H9 (cell line): Measurements from ENCODE around the gene COLEC12. TPM values are rescaled to one million over a fixed set of nuclear protein-coding genes. Genes with fewer than 3 reads are reported as not detected.

ENCODE experiments used
- DNase-seq: peaks from one replicate; pipeline ENCODE4 v3.0.0-alpha.2; 2017
- H2AFZ ChIP-seq: one replicate; pipeline ENCODE4 v1.6.1; 2013; ENCODE audit warnings: mild to moderate bottlenecking, low read length, control low read depth, moderate library complexity
- H2AK5ac ChIP-seq: 2 replicates; pipeline ENCODE4 v1.6.1; 2013; ENCODE audit warnings: low read length, control low read depth, mixed read lengths; ENCODE audit not compliant: insufficient read length
- H2BK120ac ChIP-seq: one replicate; pipeline ENCODE4 v1.6.1; 2013; ENCODE audit warnings: low read depth, mild to moderate bottlenecking, low read length, control low read depth, inconsistent platforms; ENCODE audit not compliant: poor library complexity, severe bottlenecking
- H2BK12ac ChIP-seq: 2 replicates; pipeline ENCODE4 v1.6.1; 2013; ENCODE audit warnings: low read length, control low read depth, mixed read lengths, low read depth; ENCODE audit not compliant: insufficient read length
- H2BK15ac ChIP-seq: 2 replicates; pipeline ENCODE4 v1.6.1; 2013; ENCODE audit warnings: low read depth, low read length, control low read depth
- H2BK20ac ChIP-seq: one replicate; pipeline ENCODE4 v1.6.1; 2013; ENCODE audit warnings: low read depth, mild to moderate bottlenecking, low read length, control low read depth, inconsistent platforms; ENCODE audit not compliant: poor library complexity, severe bottlenecking
- H2BK5ac ChIP-seq: 2 replicates; pipeline ENCODE4 v1.6.1; 2013; ENCODE audit warnings: low read length, control low read depth, mixed read lengths; ENCODE audit not compliant: insufficient read length
- H3K14ac ChIP-seq: 2 replicates; pipeline ENCODE4 v1.6.1; 2013; ENCODE audit warnings: low read length, control low read depth; ENCODE audit not compliant: insufficient read depth
- H3K18ac ChIP-seq: 2 replicates; pipeline ENCODE4 v1.6.1; 2013; ENCODE audit warnings: low read depth, mild to moderate bottlenecking, mixed read lengths, low read length, control low read depth; ENCODE audit not compliant: insufficient read length
- H3K23ac ChIP-seq: 2 replicates; pipeline ENCODE4 v1.6.1; 2013; ENCODE audit warnings: low read length, control low read depth, mixed read lengths, low read depth; ENCODE audit not compliant: insufficient read length
- H3K23me2 ChIP-seq: 2 replicates; pipeline ENCODE4 v1.6.1; 2013; ENCODE audit warnings: low read depth, mild to moderate bottlenecking, mixed read lengths, low read length, control low read depth; ENCODE audit not compliant: insufficient read length, poor library complexity, severe bottlenecking
- H3K27ac ChIP-seq: 2 replicates; pipeline ENCODE4 v1.5.1; 2013; ENCODE audit warnings: low read length, control low read depth, mixed read lengths, low read depth; ENCODE audit not compliant: insufficient read length
- H3K27me3 ChIP-seq: 2 replicates; pipeline ENCODE4 v1.6.1; 2013; ENCODE audit warnings: low read length, control low read depth, inconsistent platforms; ENCODE audit not compliant: insufficient read depth
- H3K4ac ChIP-seq: 2 replicates; pipeline ENCODE4 v1.6.1; 2013; ENCODE audit warnings: low read depth, mild to moderate bottlenecking, control low read depth, inconsistent platforms, low read length, moderate library complexity
- H3K4me1 ChIP-seq: 2 replicates; pipeline ENCODE4 v1.6.1; 2013; ENCODE audit warnings: low read length, control low read depth, inconsistent platforms; ENCODE audit not compliant: insufficient read depth
- H3K4me2 ChIP-seq: 2 replicates; pipeline ENCODE4 v1.6.1; 2013; ENCODE audit warnings: low read length, control low read depth, mixed read lengths; ENCODE audit not compliant: insufficient read length, insufficient read depth
- H3K56ac ChIP-seq: 2 replicates; pipeline ENCODE4 v1.6.1; 2013; ENCODE audit warnings: low read depth, mild to moderate bottlenecking, mixed read lengths, low read length, control low read depth; ENCODE audit not compliant: insufficient read length
- H3K79me1 ChIP-seq: 2 replicates; pipeline ENCODE4 v1.6.1; 2013; ENCODE audit warnings: low read depth, mild to moderate bottlenecking, moderate library complexity, low read length, control low read depth, inconsistent platforms; ENCODE audit not compliant: insufficient read depth, poor library complexity, severe bottlenecking
- H3K79me2 ChIP-seq: 2 replicates; pipeline ENCODE4 v1.6.1; 2013; ENCODE audit warnings: low read length, control low read depth, inconsistent platforms; ENCODE audit not compliant: insufficient read depth
- H3K9ac ChIP-seq: 2 replicates; pipeline ENCODE4 v1.6.1; 2013; ENCODE audit warnings: low read length, control low read depth, mixed read lengths; ENCODE audit not compliant: insufficient read length; ENCODE audit errors: extremely low read depth
- H3K9me3 ChIP-seq: one replicate; pipeline ENCODE4 v1.6.1; 2013; ENCODE audit warnings: low read depth, low read length, inconsistent platforms; ENCODE audit not compliant: control insufficient read depth
- H3T11ph ChIP-seq: one replicate; pipeline ENCODE4 v1.6.1; 2013; ENCODE audit warnings: mild to moderate bottlenecking, low read length, control low read depth, inconsistent platforms
- H4K20me1 ChIP-seq: one replicate; pipeline ENCODE4 v1.6.1; 2013; ENCODE audit not compliant: control insufficient read depth, insufficient read length, insufficient read depth
- H4K5ac ChIP-seq: 2 replicates; pipeline ENCODE4 v1.6.1; 2013; ENCODE audit warnings: low read depth, mild to moderate bottlenecking, mixed read lengths, low read length, control low read depth; ENCODE audit not compliant: insufficient read length
- H4K8ac ChIP-seq: replicated peaks from 2 replicates; pipeline ENCODE4 v1.6.1; 2013; ENCODE audit warnings: low read length, control low read depth, mixed read lengths, low read depth; ENCODE audit not compliant: insufficient read length
- H4K91ac ChIP-seq: 2 replicates; pipeline ENCODE4 v1.6.1; 2013; ENCODE audit warnings: low read depth, mild to moderate bottlenecking, moderate library complexity, mixed read lengths, low read length, control low read depth; ENCODE audit not compliant: insufficient read length
- H3K27ac Mint-ChIP-seq, 3 experiments: 2 replicates in 2 of 3; 3 replicates in 1 of 3; pipeline ENCODE4 v1.8.0; 2020 to 2021; ENCODE audit warnings: mixed read lengths in 3 of 3, mild to moderate bottlenecking in 1 of 3, moderate library complexity in 1 of 3
- H3K27me3 Mint-ChIP-seq: 2 replicates; pipeline ENCODE4 v1.8.0; 2021; ENCODE audit warnings: low read depth, mild to moderate bottlenecking, moderate library complexity, mixed read lengths
- H3K36me3 Mint-ChIP-seq, 3 experiments: 2 replicates in 2 of 3; 3 replicates in 1 of 3; pipeline ENCODE4 v1.8.0; 2020 to 2021; ENCODE audit warnings: low read depth in 3 of 3, mixed read lengths in 3 of 3; ENCODE audit not compliant: insufficient read depth in 1 of 3
- H3K4me1 Mint-ChIP-seq, 2 experiments: 2 replicates each; pipeline ENCODE4 v1.8.0; 2020; ENCODE audit warnings: mixed read lengths in 2 of 2
- H3K4me3 Mint-ChIP-seq, 2 experiments: 2 replicates in 1 of 2; 3 replicates in 1 of 2; pipeline ENCODE4 v1.8.0; 2020 to 2021; ENCODE audit warnings: mild to moderate bottlenecking in 2 of 2, mixed read lengths in 2 of 2, moderate library complexity in 1 of 2
- H3K9me3 Mint-ChIP-seq, 2 experiments: 2 replicates in 1 of 2; 3 replicates in 1 of 2; pipeline ENCODE4 v1.8.0; 2020; ENCODE audit warnings: mild to moderate bottlenecking in 2 of 2, mixed read lengths in 2 of 2, moderate library complexity in 1 of 2
- CTCF ChIP-seq: fragments of 200-600 bp; sonication (generic); conservative IDR thresholded peaks from 3 replicates; pipeline ENCODE4 v1.8.0; 2021; ENCODE audit warnings: antibody characterized with exemption, mild to moderate bottlenecking
- whole genome bisulfite sequencing: extraction: QIAGEN DNeasy Blood & Tissue Kit; methylation state at CpG from one replicate; pipeline ENCODE4 v1.1.7; 2013; ENCODE audit warnings: missing lambda C conversion rate, low lambda C conversion rate, mixed read lengths; ENCODE audit not compliant: insufficient read length; ENCODE audit errors: extremely low coverage; 5-methylcytosine and 5-hydroxymethylcytosine counted together
- total RNA-seq: library from RNA; stranded (reverse); gene quantifications from 2 replicates; pipeline ENCODE4 v1.2.1, GENCODE V29; 2021

COLEC12 gene
- total RNA-seq, 1 experiment from 2014 or later = 0.70 TPM

- no peak overlapping the region for H3K9ac ChIP-seq
- no peaks in the 10 kb centered on the region for H3K79me2 ChIP-seq
- H2BK20ac ChIP-seq = no peak overlapping the region
- no peak overlapping the region for H3K18ac ChIP-seq
- no peak overlapping the region for H4K91ac ChIP-seq
- H3K27me3 ChIP-seq = no peaks in the 10 kb centered on the region
- Mint-ChIP-seq H3K27me3 (peaks cover 2% of the 10 kb centered on the region; the same call in 1 of the 2 replicates), H3K36me3 (peaks cover 0 to 11% (median 3%) of the 10 kb centered on the region in 3 experiments; a peak in 5 of 7 replicates), H3K9me3 (peaks cover 11 to 12% of the 10 kb centered on the region in 2 experiments), H3K4me3 (no peak overlapping the region), H3K4me1 (peaks cover 6 to 15% of the 10 kb centered on the region in 2 experiments), H3K27ac (no peak overlapping the region)
- H4K8ac ChIP-seq = no peak overlapping the region
- no peak overlapping the region for H3K14ac ChIP-seq
- no peak overlapping the region for H3K23ac ChIP-seq
- no peak overlapping the region for H3T11ph ChIP-seq
- H2BK15ac ChIP-seq = no peak overlapping the region
- no peak overlapping the region for H3K4me2 ChIP-seq
- no peak overlapping the region for H3K4ac ChIP-seq
- no peak overlapping the region for H2AK5ac ChIP-seq
- H4K20me1 ChIP-seq = no peaks in the 10 kb centered on the region
- no peaks in the 10 kb centered on the region for H3K4me1 ChIP-seq
- WGBS = no CpG with 5 or more reads among the region's 8 CpGs
- H2AFZ ChIP-seq = no peak overlapping the region
- H4K5ac ChIP-seq = no peak overlapping the region
- H2BK12ac ChIP-seq = no peak overlapping the region
- no peak overlapping the region for H2BK5ac ChIP-seq
- H3K23me2 ChIP-seq = no peaks in the 10 kb centered on the region
- DNase-seq = no peak
- no peaks in the 10 kb centered on the region for H3K79me1 ChIP-seq
- no peak for TF ChIP-seq CTCF
- no peak overlapping the region for H3K56ac ChIP-seq
- H2BK120ac ChIP-seq = no peak overlapping the region
- H3K27ac ChIP-seq = no peak overlapping the region
- H3K9me3 ChIP-seq = no peaks in the 10 kb centered on the region
Measured at GRCh38 chr18:489244-490023, 11.1 kb downstream of the COLEC12 start.
